Prostate gland (tissue), 2 donors: ENCODE measurements around the gene PRAME. TPM values are rescaled to one million over a fixed set of nuclear protein-coding genes. Genes with fewer than 3 reads are reported as not detected.
"Not testable (repeated sequence)": the region's sequence is repeated elsewhere in the genome, so short reads cannot be mapped to it uniquely, and the experiment has no call there.

Experiments used
- DNase-seq: peaks from one replicate; pipeline ENCODE4 v3.0.0-alpha.2; 2019; ENCODE audit warnings: low spot score
- H3K27ac ChIP-seq, 2 donors: fragments of 200-600 bp; sonication (generic); 2 replicates each; pipeline ENCODE4 v1.5.1; 2017 to 2019
- H3K27me3 ChIP-seq: fragments of 200-600 bp; sonication (generic); replicated peaks from 2 replicates; pipeline ENCODE4 v1.5.1; 2019; ENCODE audit not compliant: insufficient read depth
- H3K36me3 ChIP-seq, 2 donors: fragments of 200-600 bp; sonication (generic); 1 replicate in 1 of 2; 2 replicates in 1 of 2; pipeline versions ENCODE4 v1.5.1 to v1.8.1; 2017 to 2019
- H3K4me1 ChIP-seq: fragments of 200-600 bp; sonication (generic); replicated peaks from 2 replicates; pipeline ENCODE4 v1.5.1; 2019
- H3K4me3 ChIP-seq, 2 donors: fragments of 200-600 bp; sonication (generic); 2 replicates each; pipeline ENCODE4 v1.5.1; 2017 to 2019
- H3K9me3 ChIP-seq: fragments of 200-600 bp; sonication (generic); 2 replicates; pipeline ENCODE4 v1.5.1; 2017
- POLR2A ChIP-seq: fragments of 450-650 bp; IDR thresholded peaks from one replicate; pipeline ENCODE4 v1.6.1; 2016; ENCODE audit warnings: antibody characterized with exemption, mild to moderate bottlenecking
- POLR2AphosphoS5 ChIP-seq: sonication (generic); formaldehyde crosslinking; IDR thresholded peaks from one replicate; pipeline ENCODE4 v1.6.1; 2017; ENCODE audit warnings: antibody characterized with exemption
- WGBS: methylation state at CpG from one replicate; pipeline ENCODE4 v1.1.5; 2018; 5-methylcytosine and 5-hydroxymethylcytosine counted together
- intact Hi-C: fragments of 100-400 bp; cut with DNase I; formaldehyde crosslinking; loops from one replicate; pipeline ENCODE4 v1.14.2; 2022
- total RNA-seq, 2 donors: library from RNA; depleted of rRNA; stranded (reverse); fragments of >200 nt; gene quantifications; one replicate each; pipeline ENCODE4 v1.1.0, GENCODE V29; 2016
- TF ChIP-seq, protein P1 (sequence below), 4 experiments: fragments of 200-600 bp in 2 of 4; fragments of 450-650 bp in 2 of 4; sonication (generic) in 2 of 4; IDR thresholded peaks; 1 replicate in 3 of 4; 2 replicates in 1 of 4; pipeline ENCODE4 v1.5.1; 2016 to 2019; ENCODE audit warnings: antibody characterized with exemption in 4 of 4, mild to moderate bottlenecking in 2 of 4, moderate library complexity in 2 of 4

PRAME gene, protein sequence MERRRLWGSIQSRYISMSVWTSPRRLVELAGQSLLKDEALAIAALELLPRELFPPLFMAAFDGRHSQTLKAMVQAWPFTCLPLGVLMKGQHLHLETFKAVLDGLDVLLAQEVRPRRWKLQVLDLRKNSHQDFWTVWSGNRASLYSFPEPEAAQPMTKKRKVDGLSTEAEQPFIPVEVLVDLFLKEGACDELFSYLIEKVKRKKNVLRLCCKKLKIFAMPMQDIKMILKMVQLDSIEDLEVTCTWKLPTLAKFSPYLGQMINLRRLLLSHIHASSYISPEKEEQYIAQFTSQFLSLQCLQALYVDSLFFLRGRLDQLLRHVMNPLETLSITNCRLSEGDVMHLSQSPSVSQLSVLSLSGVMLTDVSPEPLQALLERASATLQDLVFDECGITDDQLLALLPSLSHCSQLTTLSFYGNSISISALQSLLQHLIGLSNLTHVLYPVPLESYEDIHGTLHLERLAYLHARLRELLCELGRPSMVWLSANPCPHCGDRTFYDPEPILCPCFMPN
- total RNA-seq, result 100 to 1,000 TPM in 1 of 2 donors, not detected in 1; 103 TPM

DNA sequence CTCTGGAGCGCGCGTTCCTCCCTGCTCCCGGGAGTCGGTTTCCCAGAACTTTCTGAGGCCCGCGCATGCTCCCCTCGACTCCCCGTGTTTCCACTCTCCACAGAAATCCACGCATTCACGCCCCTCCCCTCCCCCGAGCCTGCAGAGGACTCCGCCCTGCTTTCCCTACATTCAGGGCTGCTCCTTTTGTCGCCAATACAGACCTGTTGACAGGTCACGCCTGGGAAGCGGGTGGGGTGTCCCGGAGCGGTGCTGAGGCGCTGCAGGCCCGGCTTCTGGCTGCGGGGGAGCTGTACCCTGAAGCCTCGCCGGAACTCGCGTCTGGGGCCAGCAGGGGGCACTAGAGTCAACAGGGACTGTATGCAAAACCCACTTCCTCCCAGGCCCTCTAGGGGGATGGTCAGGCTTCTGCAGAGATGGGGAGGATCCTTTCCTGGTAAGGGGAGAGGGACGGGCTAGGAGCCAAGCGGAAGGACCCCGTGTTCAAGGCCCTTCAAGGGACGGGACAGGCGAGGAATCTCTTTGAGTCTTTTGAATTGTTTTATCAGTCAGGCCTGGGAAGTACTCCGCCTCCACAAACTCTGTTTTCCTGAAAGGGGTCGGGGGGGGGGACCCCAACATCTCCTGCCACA, at the start of gene PRAME:
Gene PRAME, minus strand, starts transcription at position 294 of the 632 bp plus-strand sequence. CDS start 2,433 bp downstream, outside the sequence.
- TF ChIP-seq, protein P1, sequence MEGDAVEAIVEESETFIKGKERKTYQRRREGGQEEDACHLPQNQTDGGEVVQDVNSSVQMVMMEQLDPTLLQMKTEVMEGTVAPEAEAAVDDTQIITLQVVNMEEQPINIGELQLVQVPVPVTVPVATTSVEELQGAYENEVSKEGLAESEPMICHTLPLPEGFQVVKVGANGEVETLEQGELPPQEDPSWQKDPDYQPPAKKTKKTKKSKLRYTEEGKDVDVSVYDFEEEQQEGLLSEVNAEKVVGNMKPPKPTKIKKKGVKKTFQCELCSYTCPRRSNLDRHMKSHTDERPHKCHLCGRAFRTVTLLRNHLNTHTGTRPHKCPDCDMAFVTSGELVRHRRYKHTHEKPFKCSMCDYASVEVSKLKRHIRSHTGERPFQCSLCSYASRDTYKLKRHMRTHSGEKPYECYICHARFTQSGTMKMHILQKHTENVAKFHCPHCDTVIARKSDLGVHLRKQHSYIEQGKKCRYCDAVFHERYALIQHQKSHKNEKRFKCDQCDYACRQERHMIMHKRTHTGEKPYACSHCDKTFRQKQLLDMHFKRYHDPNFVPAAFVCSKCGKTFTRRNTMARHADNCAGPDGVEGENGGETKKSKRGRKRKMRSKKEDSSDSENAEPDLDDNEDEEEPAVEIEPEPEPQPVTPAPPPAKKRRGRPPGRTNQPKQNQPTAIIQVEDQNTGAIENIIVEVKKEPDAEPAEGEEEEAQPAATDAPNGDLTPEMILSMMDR (IDR thresholded peaks at IDR 0.05), result no peak
- TF ChIP-seq POLR2AphosphoS5 (no peak), POLR2A (no peak)
- WGBS, result 73% methylated on average over 32 of the region's 32 CpGs
- intact Hi-C loops, result no loop called here
- Histone ChIP-seq H3K9me3 (no peaks in the 10 kb centered on the region), H3K4me3 (no peak within 1 kb of the TSS), H3K27ac (no peak within 1 kb of the TSS), H3K36me3 (no peaks in the 10 kb centered on the region), H3K27me3 (no peaks in the 10 kb centered on the region), H3K4me1 (no peaks in the 10 kb centered on the region)
- no peak for DNase-seq

DNA sequence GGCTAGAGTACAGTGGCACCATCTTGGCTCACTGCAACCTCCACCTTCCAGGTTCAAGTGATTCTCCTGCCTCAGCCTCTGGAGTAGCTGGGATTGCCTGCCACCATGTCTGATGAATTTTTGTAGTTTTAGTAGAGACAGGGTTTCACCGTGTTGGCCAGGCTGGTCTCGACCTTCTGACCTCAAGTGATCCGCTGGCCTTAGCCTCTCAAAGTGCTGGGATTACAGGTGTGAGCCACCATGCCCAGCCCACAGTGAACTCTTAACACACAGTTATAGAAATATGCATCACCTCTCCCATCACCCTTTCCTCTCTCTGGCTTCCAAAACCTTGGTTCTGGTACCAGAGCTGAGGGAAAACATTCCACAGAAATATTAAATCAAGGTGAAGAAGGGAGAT, 49.0 kb upstream of the PRAME start:
- H3K4me1 ChIP-seq, DNase-seq, H3K9me3 ChIP-seq, H3K36me3 ChIP-seq, intact Hi-C loops, H3K4me3 ChIP-seq, H3K27me3 ChIP-seq, H3K27ac ChIP-seq: not testable (repeated sequence)
- WGBS, result 86% methylated on average over 3 of the region's 3 CpGs

DNA sequence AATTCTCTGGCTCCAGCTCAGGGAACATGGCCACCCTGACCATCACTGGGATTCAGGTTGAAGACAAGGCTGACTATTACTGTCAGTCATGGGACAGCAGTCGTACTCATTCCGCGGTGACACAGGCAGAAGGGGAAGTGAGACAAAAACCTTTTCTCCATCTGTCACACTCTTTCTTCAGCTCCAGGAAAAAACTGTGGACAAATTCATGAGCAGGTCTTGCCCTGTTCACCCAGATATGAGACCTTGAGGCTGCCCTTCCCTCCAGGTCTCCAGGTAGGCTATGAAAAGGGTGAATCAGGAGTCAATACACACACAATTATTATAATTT, 46.0 kb upstream of the PRAME start:
- H3K27ac ChIP-seq, result no peak overlapping the region
- TF ChIP-seq POLR2AphosphoS5 (no peak), POLR2A (no peak)
- TF ChIP-seq, protein P1 (IDR thresholded peaks at IDR 0.05), result no peak
- intact Hi-C loops, result no loop called here
- no peaks in the 10 kb centered on the region for H3K4me1 ChIP-seq
- no peaks in the 10 kb centered on the region for H3K27me3 ChIP-seq
- no peaks in the 10 kb centered on the region for H3K9me3 ChIP-seq
- WGBS, result 100% methylated on average over 3 of the region's 3 CpGs
- H3K36me3 ChIP-seq, result no peaks in the 10 kb centered on the region
- DNase-seq, result no peak
- H3K4me3 ChIP-seq, result no peak overlapping the region

DNA sequence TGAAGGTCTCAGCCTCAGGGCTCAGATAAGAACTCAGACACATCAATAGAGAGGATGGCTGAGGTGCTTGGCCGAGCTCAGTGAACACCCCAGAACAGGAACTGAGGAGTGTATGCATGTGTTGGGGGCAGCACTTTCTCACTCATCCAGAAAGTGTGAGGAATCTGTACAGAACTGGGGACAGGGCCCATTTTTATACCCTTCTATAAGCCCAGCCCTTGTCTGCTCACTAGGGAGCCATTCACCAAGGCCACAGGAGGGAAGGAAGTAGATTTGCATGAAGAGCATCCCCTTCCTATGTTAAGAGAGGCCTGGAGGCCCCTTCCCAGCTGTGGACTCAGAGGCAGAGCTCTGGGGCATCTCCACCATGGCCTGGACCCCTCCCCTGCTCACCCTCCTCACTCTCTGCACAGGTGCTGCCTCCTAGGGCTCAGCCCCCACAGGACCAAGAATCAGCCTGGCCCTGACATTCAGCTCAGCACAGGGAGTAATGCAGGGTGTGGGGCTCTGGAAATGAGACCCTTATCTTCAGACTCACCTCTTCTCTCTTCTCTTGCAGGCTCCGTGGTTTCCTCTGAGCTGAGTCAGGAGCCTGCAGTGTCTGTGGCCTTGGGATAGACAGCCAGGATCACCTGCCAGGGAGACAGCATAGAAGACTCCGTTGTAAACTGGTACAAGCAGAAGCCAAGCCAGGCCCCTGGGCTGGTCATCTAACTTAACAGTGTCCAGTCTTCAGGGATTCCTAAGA, 45.4 kb upstream of the PRAME start:
- Histone ChIP-seq H3K4me3 (no peak overlapping the region), H3K27me3 (no peaks in the 10 kb centered on the region), H3K9me3 (no peaks in the 10 kb centered on the region), H3K27ac (no peak overlapping the region), H3K4me1 (no peaks in the 10 kb centered on the region), H3K36me3 (no peaks in the 10 kb centered on the region)
- intact Hi-C loops, result no loop called here
- TF ChIP-seq POLR2A, result no peak
- TF ChIP-seq POLR2AphosphoS5, result no peak
- TF ChIP-seq, protein P1 (IDR thresholded peaks at IDR 0.05), result no peak
- no peak for DNase-seq
- 80% methylated on average over 3 of the region's 3 CpGs for WGBS

DNA sequence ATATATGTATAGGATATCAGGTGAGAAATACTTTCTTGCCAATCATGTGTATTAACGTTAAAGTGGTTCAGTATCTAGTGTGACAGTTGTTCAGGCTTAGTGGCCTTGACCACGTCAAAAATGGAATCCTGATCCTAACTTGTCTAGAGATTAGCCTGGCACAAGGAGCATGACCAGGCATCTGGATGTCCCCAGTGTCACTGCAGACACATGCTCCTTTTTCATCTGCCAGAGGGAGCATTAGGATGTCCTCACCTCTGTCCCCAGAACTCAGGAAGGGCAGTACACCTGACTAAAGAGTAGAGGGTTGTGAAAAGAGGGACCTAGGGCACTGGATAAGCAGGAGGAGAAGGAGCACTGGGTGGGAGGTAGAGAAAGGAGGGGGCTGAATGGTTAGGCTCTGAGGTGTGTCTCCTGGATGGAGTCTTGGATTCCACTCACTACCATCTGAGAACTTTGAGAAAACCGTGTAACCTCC, 44.4 kb upstream of the PRAME start:
- Histone ChIP-seq H3K4me3 (no peak overlapping the region), H3K27me3 (no peaks in the 10 kb centered on the region), H3K27ac (no peak overlapping the region), H3K36me3 (no peaks in the 10 kb centered on the region), H3K9me3 (no peaks in the 10 kb centered on the region), H3K4me1 (no peaks in the 10 kb centered on the region)
- 88% methylated on average over 3 of the region's 3 CpGs for WGBS
- intact Hi-C loops, result no loop called here
- TF ChIP-seq POLR2A, result no peak
- no peak for DNase-seq
